ENCODE measurements around the gene SLC2A13.
"Not testable (repeated sequence)": the region's sequence is repeated elsewhere in the genome, so short reads cannot be mapped to it uniquely, and the experiment has no call there.

SLC2A13 gene

GRCh38 chr12:39935839-39936238 is 170.0 kb downstream of the SLC2A13 start:
- in situ Hi-C loops (cut with MboI; ENCODE audit: low sequenced_read_pairs), result no loop called here

- in situ Hi-C loops (cut with MboI; ENCODE audit: low sequenced_read_pairs), result no loop called here
These were observed 170.6 kb downstream of the SLC2A13 start for GRCh38 chr12:39935275-39935674.

DNA sequence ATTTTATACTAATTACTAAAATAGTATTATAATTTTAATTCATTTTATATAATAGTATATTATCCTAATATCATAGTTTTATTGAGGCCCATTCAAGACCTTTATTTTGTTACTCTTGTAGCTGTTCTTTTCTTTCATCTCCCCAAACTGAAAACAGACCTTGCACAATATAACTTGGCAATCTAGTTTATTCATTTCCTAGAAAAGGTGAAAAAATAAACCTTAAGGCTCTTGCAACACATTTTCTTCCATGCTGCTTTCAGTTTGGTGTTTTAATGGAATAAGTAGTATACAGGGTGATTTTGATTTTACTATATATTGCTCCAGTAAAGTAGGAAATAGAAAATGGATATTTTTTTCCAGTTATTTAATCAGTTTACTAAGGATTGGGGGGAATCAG is 174.0 kb downstream of the SLC2A13 start:
- in situ Hi-C loops (cut with MboI; ENCODE audit: low sequenced_read_pairs), result no loop called here

- in situ Hi-C loops (cut with MboI; ENCODE audit: low sequenced_read_pairs), result no loop called here
These were observed 174.7 kb downstream of the SLC2A13 start for GRCh38 chr12:39931231-39931630.

GRCh38 chr12:39930101-39930500 is 175.8 kb downstream of the SLC2A13 start:
- in situ Hi-C loops (cut with MboI; ENCODE audit: low sequenced_read_pairs), result no loop called here

DNA sequence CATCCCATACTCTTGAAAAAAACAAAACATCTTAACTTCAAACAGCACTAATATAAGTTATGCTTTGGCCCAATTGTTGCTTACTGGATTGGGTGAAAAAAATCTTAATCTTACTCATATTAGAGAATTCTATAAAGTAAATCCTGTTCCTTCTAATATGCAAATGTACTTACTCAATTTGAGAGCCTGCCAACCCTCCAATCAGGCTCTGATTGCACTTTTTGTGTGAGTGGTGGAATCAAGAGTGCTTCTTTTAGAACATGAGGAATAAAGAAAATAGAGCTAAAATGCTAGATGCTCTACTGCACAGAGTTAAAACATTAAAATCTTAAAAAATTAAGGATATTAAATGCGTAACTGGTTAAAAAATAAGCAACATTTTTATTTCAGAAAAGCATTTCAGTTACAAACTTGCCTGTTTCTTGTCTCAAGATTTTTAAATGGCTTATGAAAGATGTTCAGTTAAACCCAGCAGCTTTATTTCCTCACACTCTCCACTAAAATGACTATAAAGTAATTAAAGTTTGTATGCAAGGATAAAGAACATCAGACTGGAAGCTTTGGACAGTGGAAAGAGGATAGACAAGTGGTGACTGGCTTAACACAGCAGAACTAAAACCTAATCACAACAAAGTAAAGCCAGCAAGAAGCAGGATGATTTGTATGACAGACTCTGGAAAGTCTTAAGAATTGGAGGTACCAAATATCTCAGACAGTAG is 177.5 kb downstream of the SLC2A13 start:
- in situ Hi-C loops (cut with MboI; ENCODE audit: low sequenced_read_pairs), result no loop called here

GRCh38 chr12:39923364-39923763 is 182.5 kb downstream of the SLC2A13 start:
- in situ Hi-C loops (cut with MboI; ENCODE audit: low sequenced_read_pairs), result no loop called here

GRCh38 chr12:39922598-39922997 is 183.3 kb downstream of the SLC2A13 start:
- in situ Hi-C loops (cut with MboI; ENCODE audit: low sequenced_read_pairs), result not testable (repeated sequence)

GRCh38 chr12:39920647-39921046 is 185.2 kb downstream of the SLC2A13 start:
- in situ Hi-C loops (cut with MboI; ENCODE audit: low sequenced_read_pairs), result no loop called here

DNA sequence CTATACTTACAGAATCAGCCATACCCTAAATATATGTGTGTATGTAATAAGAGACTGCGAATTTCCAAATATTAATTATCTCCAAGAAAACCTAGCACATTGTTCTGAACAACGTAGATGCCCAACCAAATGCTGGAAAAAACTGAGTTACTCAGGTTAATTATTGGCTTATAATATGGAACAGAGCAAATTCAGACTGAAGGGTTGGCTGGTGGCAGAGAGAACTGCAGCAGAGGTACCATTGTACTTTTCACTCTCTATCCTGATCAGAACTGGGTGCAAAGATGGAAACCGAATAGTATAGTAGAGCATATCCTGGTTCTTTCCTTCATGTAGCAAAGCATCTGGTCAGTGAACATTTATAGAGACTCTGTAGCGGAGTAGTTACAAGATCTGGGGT is 185.7 kb downstream of the SLC2A13 start:
- in situ Hi-C loops (cut with MboI; ENCODE audit: low sequenced_read_pairs), result no loop called here

- in situ Hi-C loops (cut with MboI; ENCODE audit: low sequenced_read_pairs), result no loop called here
These were observed 186.1 kb downstream of the SLC2A13 start for GRCh38 chr12:39919790-39920189.

- in situ Hi-C loops (cut with MboI; ENCODE audit: low sequenced_read_pairs), result no loop called here
These were observed 190.6 kb downstream of the SLC2A13 start for GRCh38 chr12:39915249-39915648.

DNA sequence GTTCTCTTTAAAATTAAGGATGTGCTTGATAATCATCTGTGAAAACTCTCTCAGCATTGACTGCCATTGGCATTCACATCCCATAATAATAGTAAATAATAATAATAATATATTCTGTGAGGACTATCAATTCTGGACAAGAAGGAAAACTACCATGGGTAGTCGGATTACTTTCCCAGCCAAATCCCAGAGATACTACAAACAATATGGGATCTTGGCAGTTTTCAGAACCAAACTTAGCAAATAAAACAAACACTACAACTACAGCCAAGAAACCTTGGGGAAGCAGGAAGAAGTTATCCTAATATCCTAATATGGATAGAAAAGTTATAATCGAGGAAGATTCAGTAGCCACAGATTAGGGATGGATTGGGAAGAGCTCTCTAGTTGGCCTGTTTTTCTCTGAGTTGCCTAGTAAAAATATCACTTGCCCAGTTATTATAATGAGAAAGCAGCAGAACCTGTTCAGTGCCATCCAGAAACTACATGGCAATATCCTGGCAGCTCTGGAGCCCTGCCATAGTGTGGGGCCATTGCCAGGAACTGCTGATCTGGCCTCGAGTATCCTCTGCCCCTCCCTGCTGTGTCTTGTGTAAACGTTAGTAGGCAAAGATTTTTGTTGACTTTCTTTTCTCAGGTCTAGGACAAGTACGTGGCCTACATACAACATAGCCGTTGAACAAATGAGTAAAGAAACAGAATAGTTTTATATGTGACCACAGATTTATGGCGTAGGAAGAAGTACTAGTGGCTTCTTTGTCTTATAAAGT is 193.5 kb downstream of the SLC2A13 start:
- in situ Hi-C loops (cut with MboI; ENCODE audit: low sequenced_read_pairs), result no loop called here

DNA sequence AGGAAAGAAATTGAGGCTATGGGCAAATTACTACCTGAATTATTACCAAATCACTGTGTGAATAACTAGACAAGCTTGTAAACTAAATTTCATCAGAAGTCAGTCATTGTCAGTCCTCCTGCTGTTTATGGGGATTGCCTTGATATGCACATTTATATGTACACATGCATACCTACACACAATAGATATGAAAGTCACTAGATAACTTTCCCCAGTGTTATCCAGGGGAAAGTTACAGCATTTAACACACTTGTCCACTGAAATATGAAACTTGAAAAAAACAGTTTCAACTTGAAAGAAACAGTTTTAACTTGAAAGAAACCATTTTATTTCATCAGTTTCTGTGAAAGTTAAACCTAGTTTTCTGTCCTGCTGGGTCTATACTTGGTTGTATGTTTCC is 199.6 kb downstream of the SLC2A13 start:
- in situ Hi-C loops (cut with MboI; ENCODE audit: low sequenced_read_pairs), result no loop called here

DNA sequence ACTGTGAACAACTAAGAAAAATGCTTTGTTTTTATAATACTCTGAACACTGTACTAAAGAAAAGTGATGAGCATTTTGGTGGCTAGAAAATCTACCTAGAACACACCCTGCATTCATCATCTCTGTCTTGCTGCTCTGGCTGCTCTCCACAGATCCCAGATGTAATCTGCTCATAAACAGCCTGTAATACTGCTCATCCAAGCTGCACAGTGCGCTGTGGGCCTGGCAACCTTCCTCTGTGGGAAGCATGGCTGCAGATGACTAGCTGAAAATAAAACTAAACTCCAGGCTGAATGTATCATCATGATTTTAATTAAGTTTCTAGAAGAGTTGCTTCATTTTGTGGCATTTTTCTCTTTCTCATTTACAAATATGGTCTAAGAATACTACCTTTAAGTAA is 200.7 kb downstream of the SLC2A13 start:
- in situ Hi-C loops (cut with MboI; ENCODE audit: low sequenced_read_pairs), result no loop called here

- in situ Hi-C loops (cut with MboI; ENCODE audit: low sequenced_read_pairs), result no loop called here
These were observed 203.1 kb downstream of the SLC2A13 start for GRCh38 chr12:39902821-39903220.

DNA sequence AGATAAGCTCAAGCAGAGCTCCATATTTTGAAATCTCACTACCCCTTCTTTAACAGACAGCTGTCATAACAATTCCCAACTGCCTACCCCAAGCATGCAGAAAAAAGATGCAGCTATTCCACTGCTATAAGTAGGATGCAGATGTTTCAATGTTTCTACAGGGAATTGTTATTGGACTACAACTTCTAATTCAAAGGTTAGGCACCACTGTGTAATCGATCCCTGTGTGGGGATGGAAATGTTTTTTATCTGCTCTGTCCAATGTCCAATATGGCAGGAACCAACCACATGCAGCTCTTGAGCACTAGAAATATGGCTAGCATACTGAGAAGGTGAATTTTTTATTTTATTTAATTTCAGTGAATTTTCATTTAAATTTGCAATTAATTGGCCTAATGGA is 208.6 kb downstream of the SLC2A13 start:
- in situ Hi-C loops (cut with MboI; ENCODE audit: low sequenced_read_pairs), result no loop called here

DNA sequence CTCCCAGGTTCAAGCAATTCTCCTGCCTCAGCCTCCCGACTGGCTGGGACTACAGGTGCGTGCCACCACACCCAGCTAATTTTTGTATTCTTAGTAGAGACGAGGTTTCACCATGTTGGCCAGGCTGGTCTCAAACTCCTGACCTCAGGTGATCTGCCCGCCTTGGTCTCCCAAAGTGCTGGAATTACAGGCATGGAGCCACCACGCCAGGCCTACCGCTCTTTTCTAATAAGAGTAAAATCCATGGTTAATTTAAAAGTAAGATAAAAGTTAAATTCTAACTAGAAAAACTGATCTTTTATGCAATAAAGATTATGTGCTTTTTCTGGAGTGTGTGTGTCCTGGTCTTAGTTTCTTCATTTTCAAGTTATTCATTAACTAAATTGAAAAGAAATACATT is 212.5 kb downstream of the SLC2A13 start:
- in situ Hi-C loops (cut with MboI; ENCODE audit: low sequenced_read_pairs), result not testable (repeated sequence)

- in situ Hi-C loops (cut with MboI; ENCODE audit: low sequenced_read_pairs), result no loop called here
These were observed 213.7 kb downstream of the SLC2A13 start for GRCh38 chr12:39892146-39892545.

- in situ Hi-C loops (cut with MboI; ENCODE audit: low sequenced_read_pairs), result no loop called here
These were observed 218.0 kb downstream of the SLC2A13 start for GRCh38 chr12:39887856-39888255.

GRCh38 chr12:39886106-39886505 is 219.8 kb downstream of the SLC2A13 start:
- in situ Hi-C loops (cut with MboI; ENCODE audit: low sequenced_read_pairs), result no loop called here

DNA sequence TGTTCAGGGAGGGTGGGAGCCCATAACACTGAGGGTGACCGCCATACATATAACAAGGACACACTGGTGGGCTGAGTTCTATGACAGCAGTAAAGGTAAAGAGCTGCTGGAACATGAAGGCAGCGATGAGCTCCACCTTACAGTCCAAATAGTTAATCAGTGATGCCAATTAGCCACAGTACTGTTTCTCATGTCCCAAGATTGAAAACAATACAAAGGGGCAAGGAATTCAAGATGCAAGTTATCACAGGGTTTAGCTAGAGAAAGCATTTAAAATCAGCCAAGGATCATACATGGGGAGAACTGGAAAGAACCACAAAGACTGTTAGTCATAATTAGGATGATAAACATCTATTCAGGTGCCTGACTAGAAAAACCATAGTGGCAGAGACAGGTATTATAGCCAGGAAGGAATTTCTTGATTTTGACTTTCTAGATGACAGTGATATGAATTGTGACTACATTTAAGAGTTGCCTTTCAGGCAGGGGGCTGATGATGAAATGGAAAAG is 221.2 kb downstream of the SLC2A13 start:
- in situ Hi-C loops (cut with MboI; ENCODE audit: low sequenced_read_pairs), result no loop called here
